Measurements from ENCODE around the gene NUBP2. TPM values are rescaled to one million over a fixed set of nuclear protein-coding genes. Genes with fewer than 3 reads are reported as not detected.

Gene NUBP2
- polyA plus RNA-seq, 1 of the 3 experiments (the other 2 are of a cell fraction) = 73.2 TPM

DNA sequence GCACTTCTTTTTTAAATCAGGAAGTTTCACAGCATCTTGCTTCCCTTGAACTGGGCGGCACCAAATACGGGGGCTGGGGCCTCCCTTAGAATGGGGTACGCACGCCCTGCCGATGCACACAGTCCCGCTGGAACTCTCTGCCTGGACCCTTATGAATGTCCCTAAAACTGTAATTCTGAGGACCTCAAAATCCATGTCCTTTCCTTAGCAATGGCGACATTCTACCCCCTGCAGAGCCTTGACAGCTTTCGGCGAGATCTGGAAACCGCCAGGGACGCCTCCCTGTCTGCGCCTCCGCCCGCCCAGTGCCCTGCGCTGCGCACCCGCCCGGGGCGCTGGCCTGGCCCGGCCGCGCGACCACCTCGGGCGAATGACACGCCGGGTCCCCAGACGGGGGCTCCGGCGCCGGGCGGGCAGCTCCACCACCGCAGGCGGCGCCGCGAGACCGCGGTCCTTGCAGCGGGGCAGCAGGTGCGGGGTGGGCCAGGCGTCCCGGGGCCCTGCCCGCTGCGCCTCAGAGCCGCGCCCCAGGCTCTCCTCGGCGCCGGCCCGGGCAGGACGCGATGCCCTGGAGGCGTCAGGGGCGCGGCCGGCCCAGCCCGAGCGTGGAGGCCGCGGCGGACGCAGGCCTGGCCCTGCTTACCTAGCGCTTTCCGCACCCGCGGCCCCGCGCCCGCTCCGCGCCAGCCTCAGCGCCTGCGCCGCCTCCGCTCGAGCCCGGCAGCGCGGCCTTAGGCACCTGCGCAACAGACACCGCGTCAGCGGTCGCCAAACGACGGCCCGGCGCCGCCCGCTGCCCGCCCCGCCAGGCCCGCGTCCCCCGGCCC lies 43.3 kb downstream of the NUBP2 start:
- no peaks in the 10 kb centered on the region for H3K9me2 ChIP-seq
- CTCF ChIA-PET = interaction anchor here (0.6 to 1.5 kb wide), 4 partner anchors 13 to 106 kb away, joined by 3 to 7 read pairs (median 4); no protein-coding TSS in a partner anchor
- H3K36me3 ChIP-seq (replicated peaks in 1 of 2; ENCODE audit: control insufficient read depth in 1 of 2, insufficient read depth in 2 of 2, low read length in 1 of 2) = peaks cover 15 to 24% of the 10 kb centered on the region in 2 experiments
- TF ChIP-seq, protein P1, sequence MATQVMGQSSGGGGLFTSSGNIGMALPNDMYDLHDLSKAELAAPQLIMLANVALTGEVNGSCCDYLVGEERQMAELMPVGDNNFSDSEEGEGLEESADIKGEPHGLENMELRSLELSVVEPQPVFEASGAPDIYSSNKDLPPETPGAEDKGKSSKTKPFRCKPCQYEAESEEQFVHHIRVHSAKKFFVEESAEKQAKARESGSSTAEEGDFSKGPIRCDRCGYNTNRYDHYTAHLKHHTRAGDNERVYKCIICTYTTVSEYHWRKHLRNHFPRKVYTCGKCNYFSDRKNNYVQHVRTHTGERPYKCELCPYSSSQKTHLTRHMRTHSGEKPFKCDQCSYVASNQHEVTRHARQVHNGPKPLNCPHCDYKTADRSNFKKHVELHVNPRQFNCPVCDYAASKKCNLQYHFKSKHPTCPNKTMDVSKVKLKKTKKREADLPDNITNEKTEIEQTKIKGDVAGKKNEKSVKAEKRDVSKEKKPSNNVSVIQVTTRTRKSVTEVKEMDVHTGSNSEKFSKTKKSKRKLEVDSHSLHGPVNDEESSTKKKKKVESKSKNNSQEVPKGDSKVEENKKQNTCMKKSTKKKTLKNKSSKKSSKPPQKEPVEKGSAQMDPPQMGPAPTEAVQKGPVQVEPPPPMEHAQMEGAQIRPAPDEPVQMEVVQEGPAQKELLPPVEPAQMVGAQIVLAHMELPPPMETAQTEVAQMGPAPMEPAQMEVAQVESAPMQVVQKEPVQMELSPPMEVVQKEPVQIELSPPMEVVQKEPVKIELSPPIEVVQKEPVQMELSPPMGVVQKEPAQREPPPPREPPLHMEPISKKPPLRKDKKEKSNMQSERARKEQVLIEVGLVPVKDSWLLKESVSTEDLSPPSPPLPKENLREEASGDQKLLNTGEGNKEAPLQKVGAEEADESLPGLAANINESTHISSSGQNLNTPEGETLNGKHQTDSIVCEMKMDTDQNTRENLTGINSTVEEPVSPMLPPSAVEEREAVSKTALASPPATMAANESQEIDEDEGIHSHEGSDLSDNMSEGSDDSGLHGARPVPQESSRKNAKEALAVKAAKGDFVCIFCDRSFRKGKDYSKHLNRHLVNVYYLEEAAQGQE (IDR thresholded peaks at IDR 0.05; ENCODE audit: low read depth, low read length) = no peak
- peak; percentile 69 for TF ChIP-seq NRF1 (IDR thresholded peaks at IDR 0.05; ENCODE audit: low read depth, low read length)
- no peaks in the 10 kb centered on the region for H3K27me3 ChIP-seq (ENCODE audit: insufficient read depth)
- H3K9ac ChIP-seq = peak overlapping the region; percentile 44; the same call in 1 of the 2 replicates
- H2AFZ ChIP-seq (ENCODE audit: low read depth) = peak overlapping the region; percentile 46; the same call in 1 of the 2 replicates
- H3K4me2 ChIP-seq = peak overlapping the region; percentile 89
- DNase-seq = peak; percentile 75
- peaks cover 67% of the 10 kb centered on the region for H3K79me2 ChIP-seq (ENCODE audit: insufficient read depth)
- H3K9me3 ChIP-seq = no peaks in the 10 kb centered on the region
- peak overlapping the region; percentile 69 to 95 for H3K4me3 ChIP-seq (ENCODE audit: low read depth in 2 of 2, low read length in 1 of 2)
- H4K20me1 ChIP-seq (ENCODE audit: insufficient read depth) = no peaks in the 10 kb centered on the region
- POLR2A ChIA-PET = interaction anchor here (0.8 to 1.9 kb wide), 4 partner anchors 44 to 329 kb away, joined by 3 to 8 read pairs (median 4); partner anchors contain the start of genes NUBP2, RPS2, SPSB3 and TRAF7
- WGBS (ENCODE audit: low lambda C conversion rate) = 20% methylated on average over 11 of the region's 96 CpGs
- no peaks in the 10 kb centered on the region for H3F3A ChIP-seq (replicated peaks; ENCODE audit: insufficient read depth)
- H3K4me1 ChIP-seq (ENCODE audit: control insufficient read depth in 1 of 2, insufficient read depth in 2 of 2, low read depth in 1 of 2, low read length in 1 of 2) = peaks cover 0 to 18% of the 10 kb centered on the region in 2 experiments; a peak in 3 of 4 replicates
- H3K27ac ChIP-seq (ENCODE audit: low read depth in 2 of 2, low read length in 1 of 2) = peak overlapping the region in 1 of 2 experiments; percentile 40; a peak in 1 of 4 replicates

DNA sequence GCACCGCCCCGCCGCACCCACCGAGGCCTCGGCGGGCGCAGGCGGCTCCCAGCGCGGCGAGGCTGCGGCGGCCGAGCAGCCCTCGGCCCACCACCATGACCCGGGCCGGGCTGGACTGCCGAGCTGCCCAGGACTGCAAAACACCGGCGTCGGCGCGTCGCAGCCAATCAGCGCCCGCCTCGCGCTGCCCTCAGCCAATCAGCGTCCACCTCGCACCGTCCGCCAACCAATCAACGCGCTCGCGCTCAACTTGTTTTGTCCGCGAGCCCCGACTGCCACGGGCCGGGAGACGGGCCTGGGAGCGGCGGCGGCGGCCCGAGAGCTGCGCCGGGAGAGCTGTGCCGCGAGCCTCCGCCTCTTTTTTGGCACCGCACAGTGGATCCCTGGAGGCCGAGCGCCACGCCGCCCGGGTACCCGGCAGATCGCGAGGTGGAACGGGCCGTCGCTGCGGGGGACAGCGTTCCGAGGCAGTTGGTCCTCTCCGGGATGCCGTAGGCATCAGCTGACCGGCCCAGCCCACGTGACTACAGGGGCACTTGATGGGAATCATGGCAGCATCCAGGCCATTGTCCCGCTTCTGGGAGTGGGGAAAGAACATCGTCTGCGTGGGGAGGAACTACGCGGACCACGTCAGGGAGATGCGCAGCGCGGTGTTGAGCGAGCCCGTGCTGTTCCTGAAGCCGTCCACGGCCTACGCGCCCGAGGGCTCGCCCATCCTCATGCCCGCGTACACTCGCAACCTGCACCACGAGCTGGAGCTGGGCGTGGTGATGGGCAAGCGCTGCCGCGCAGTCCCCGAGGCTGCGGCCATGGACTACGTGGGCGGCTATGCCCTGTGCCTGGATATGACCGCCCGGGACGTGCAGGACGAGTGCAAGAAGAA lies 44.2 kb downstream of the NUBP2 start, which contains the start of the genes FAHD1 and HAGH:
TSS of gene FAHD1 (plus strand) at position 516 of the 883 bp plus-strand sequence. CDS start at position 549, 33 bp downstream.
TSS of gene HAGH (minus strand) at position 135 of the 883 bp plus-strand sequence. CDS start at position 97, 38 bp downstream.
- Histone ChIP-seq H3K9ac (peak within 1 kb of the TSS; percentile 74), H3K4me2 (peak within 1 kb of the TSS; percentile 96), H3K4me1 (ENCODE audit: control insufficient read depth in 1 of 2, insufficient read depth in 2 of 2, low read depth in 1 of 2, low read length in 1 of 2) (peaks cover 0 to 18% of the 10 kb centered on the region in 2 experiments; a peak in 3 of 4 replicates), H3K27me3 (ENCODE audit: insufficient read depth) (no peaks in the 10 kb centered on the region), H3K9me3 (no peaks in the 10 kb centered on the region), H3K4me3 (ENCODE audit: low read depth in 2 of 2, low read length in 1 of 2) (peak within 1 kb of the TSS; percentile 95 to 99), H3K79me2 (ENCODE audit: insufficient read depth) (peaks cover 69% of the 10 kb centered on the region), H3K9me2 (no peaks in the 10 kb centered on the region), H3F3A (replicated peaks; ENCODE audit: insufficient read depth) (no peaks in the 10 kb centered on the region), H2AFZ (ENCODE audit: low read depth) (peak within 1 kb of the TSS; percentile 94), H4K20me1 (ENCODE audit: insufficient read depth) (no peaks in the 10 kb centered on the region), H3K27ac (ENCODE audit: low read depth in 2 of 2, low read length in 1 of 2) (peak within 1 kb of the TSS; percentile 68 to 88), H3K36me3 (replicated peaks in 1 of 2; ENCODE audit: control insufficient read depth in 1 of 2, insufficient read depth in 2 of 2, low read length in 1 of 2) (peaks cover 19 to 27% of the 10 kb centered on the region in 2 experiments)
- DNase-seq = peak; percentile 100
- POLR2A ChIA-PET = interaction anchor here (0.7 to 1.9 kb wide), 8 partner anchors 14 to 328 kb away, joined by 3 to 8 read pairs (median 4); partner anchors contain the start of genes MAPK8IP3, NUBP2, RPS2 and SPSB3
- WGBS (ENCODE audit: low lambda C conversion rate) = 2% methylated on average over 10 of the region's 104 CpGs
- CTCF ChIA-PET = interaction anchor here (0.6 to 1.5 kb wide), 6 partner anchors 12 to 105 kb away, joined by 3 to 7 read pairs (median 4); partner anchors contain the start of genes EME2 and MRPS34
- TF ChIP-seq GATA2 (CRISPR knock-in tag; IDR thresholded peaks at IDR 0.05) (peak; percentile 33), TAF1 (IDR thresholded peaks at IDR 0.05; ENCODE audit: borderline replicate concordance, low read depth, low read length) (peak; percentile 82; the same call in 1 of the 2 replicates), SIN3A (IDR thresholded peaks at IDR 0.05; ENCODE audit: borderline replicate concordance, low read depth, low read length) (peak; percentile 98), RFX5 (IDR thresholded peaks at IDR 0.05; ENCODE audit: low read length) (peak; percentile 90), IRF3 (IDR thresholded peaks at IDR 0.05; ENCODE audit: low read depth, low read length) (peak; percentile 47), TCF12 (IDR thresholded peaks at IDR 0.05) (no peak), FOXJ3 (CRISPR knock-in tag; IDR thresholded peaks at IDR 0.05) (no peak), YY1 (IDR thresholded peaks at IDR 0.05; ENCODE audit: low read depth) (peak; percentile 93), EP300 (IDR thresholded peaks at IDR 0.05; ENCODE audit: borderline replicate concordance in 1 of 2, low read depth in 1 of 2, low read length in 1 of 2) (peak in 1 of 2 experiments; percentile 11; a peak in 1 of 4 replicates), NRF1 (IDR thresholded peaks at IDR 0.05; ENCODE audit: low read depth, low read length) (peak; percentile 22; the same call in 1 of the 2 replicates), NFIC (IDR thresholded peaks at IDR 0.05; ENCODE audit: borderline replicate concordance) (no peak), POLR2AphosphoS5 (IDR thresholded peaks at IDR 0.05; ENCODE audit: low read depth, low read length) (peak; percentile 84)
- TF ChIP-seq, protein P2, sequence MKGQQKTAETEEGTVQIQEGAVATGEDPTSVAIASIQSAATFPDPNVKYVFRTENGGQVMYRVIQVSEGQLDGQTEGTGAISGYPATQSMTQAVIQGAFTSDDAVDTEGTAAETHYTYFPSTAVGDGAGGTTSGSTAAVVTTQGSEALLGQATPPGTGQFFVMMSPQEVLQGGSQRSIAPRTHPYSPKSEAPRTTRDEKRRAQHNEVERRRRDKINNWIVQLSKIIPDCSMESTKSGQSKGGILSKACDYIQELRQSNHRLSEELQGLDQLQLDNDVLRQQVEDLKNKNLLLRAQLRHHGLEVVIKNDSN (IDR thresholded peaks at IDR 0.05; ENCODE audit: borderline replicate concordance, low read depth) = peak; percentile 100
- TF ChIP-seq, protein P3, sequence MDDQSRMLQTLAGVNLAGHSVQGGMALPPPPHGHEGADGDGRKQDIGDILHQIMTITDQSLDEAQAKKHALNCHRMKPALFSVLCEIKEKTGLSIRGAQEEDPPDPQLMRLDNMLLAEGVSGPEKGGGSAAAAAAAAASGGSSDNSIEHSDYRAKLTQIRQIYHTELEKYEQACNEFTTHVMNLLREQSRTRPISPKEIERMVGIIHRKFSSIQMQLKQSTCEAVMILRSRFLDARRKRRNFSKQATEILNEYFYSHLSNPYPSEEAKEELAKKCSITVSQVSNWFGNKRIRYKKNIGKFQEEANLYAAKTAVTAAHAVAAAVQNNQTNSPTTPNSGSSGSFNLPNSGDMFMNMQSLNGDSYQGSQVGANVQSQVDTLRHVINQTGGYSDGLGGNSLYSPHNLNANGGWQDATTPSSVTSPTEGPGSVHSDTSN (IDR thresholded peaks at IDR 0.05) = peak; percentile 67

Measured in SK-N-SH (cell line).